Thyroid gland (tissue), 4 donors: ENCODE results near the gene BTN1A1.

Experiments
- POLR2A ChIP-seq, 2 donors: fragments of 450-650 bp; IDR thresholded peaks; one replicate each; pipeline ENCODE4 v1.6.1; 2017; ENCODE audit warnings: antibody characterized with exemption in 2 of 2, mild to moderate bottlenecking in 2 of 2, moderate library complexity in 1 of 2
- TF ChIP-seq, protein P1 (sequence below), 6 experiments: fragments of 200-600 bp in 3 of 6; fragments of 450-650 bp in 3 of 6; sonication (generic) in 3 of 6; IDR thresholded peaks; one replicate each; pipeline ENCODE4 v1.5.1; 2016 to 2019; ENCODE audit warnings: antibody characterized with exemption in 6 of 6, mild to moderate bottlenecking in 2 of 6, inconsistent platforms in 1 of 6, moderate library complexity in 1 of 6

DNA sequence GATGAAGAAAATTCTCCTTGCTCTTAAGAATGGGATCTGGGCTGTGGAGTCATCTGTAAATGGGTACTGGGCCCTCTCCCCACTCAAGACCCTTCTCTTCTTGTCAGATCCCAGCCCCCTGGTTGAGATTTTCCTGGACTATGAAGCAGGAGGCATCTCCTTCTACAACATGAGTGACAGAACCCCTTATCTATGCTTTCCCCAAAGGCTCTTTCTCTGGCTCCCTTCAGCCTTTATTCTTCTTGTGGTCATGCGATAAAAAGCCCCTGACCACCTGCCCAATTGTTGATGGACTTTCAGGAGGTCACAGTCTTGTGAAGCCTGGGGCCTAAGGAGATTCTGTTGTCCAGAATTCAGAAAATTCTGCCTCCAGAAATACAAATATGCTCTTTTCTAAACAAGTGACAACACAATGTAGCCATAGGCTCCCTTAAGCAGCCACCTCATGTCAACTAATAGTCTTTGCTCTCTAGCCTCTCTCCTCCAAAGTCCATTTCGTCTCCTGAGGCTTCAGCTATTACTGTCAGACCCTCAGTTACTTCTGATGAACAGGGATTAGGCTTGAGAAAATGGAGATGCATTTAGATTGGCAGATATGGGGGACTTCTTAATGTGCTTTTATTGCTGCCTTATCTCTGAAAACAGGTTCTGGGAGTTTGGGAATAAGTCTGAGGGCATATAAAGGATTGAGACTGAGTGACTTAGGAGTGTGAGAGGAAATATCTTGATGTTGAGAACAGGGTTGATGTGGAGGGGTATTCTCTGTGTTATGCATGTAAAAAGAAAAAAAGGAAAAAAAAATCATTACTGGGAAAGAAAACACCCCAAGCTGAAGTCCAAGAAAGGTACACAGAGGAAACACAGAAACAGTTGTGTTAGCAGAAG is 21.8 kb upstream of the BTN1A1 start:
- TF ChIP-seq POLR2A (IDR thresholded peaks at IDR 0.05): no peak
- TF ChIP-seq, protein P1, sequence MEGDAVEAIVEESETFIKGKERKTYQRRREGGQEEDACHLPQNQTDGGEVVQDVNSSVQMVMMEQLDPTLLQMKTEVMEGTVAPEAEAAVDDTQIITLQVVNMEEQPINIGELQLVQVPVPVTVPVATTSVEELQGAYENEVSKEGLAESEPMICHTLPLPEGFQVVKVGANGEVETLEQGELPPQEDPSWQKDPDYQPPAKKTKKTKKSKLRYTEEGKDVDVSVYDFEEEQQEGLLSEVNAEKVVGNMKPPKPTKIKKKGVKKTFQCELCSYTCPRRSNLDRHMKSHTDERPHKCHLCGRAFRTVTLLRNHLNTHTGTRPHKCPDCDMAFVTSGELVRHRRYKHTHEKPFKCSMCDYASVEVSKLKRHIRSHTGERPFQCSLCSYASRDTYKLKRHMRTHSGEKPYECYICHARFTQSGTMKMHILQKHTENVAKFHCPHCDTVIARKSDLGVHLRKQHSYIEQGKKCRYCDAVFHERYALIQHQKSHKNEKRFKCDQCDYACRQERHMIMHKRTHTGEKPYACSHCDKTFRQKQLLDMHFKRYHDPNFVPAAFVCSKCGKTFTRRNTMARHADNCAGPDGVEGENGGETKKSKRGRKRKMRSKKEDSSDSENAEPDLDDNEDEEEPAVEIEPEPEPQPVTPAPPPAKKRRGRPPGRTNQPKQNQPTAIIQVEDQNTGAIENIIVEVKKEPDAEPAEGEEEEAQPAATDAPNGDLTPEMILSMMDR (IDR thresholded peaks at IDR 0.05): no peak
